GM18526 (cell line): ENCODE results near the gene NXPH4.
A peak's percentile ranks its signal among the peaks of the same experiment; 100 is the strongest.

Source experiments
- POLR2A ChIP-seq: IDR thresholded peaks from 3 replicates; pipeline ENCODE4 v1.6.1; 2011; ENCODE audit not compliant: insufficient read length; ENCODE audit errors: extremely low read depth

NXPH4 gene

GRCh38 chr12:57227315-57228115 is 10.9 kb downstream of the NXPH4 start:
- TF ChIP-seq POLR2A = no peak

- TF ChIP-seq POLR2A = no peak
Measured at GRCh38 chr12:57229046-57229633, 12.5 kb downstream of the NXPH4 start.

- peak; percentile 61 for TF ChIP-seq POLR2A
Measured at GRCh38 chr12:57229634-57230380, 13.2 kb downstream of the NXPH4 start, which contains the start of gene SHMT2. Gene SHMT2, plus strand, starts transcription at chr12:57229711. Its CDS starts 68 bp downstream, at chr12:57229779.

- TF ChIP-seq POLR2A = no peak
Measured at GRCh38 chr12:57230381-57231155, 14.0 kb downstream of the NXPH4 start.

GRCh38 chr12:57231276-57232021 is 14.9 kb downstream of the NXPH4 start:
- no peak for TF ChIP-seq POLR2A

GRCh38 chr12:57232156-57232756 is 15.7 kb downstream of the NXPH4 start:
- no peak for TF ChIP-seq POLR2A

GRCh38 chr12:57233357-57234232 is 17.0 kb downstream of the NXPH4 start:
- TF ChIP-seq POLR2A = no peak

- TF ChIP-seq POLR2A = no peak
Measured at GRCh38 chr12:57234233-57234570, 17.6 kb downstream of the NXPH4 start.

GRCh38 chr12:57234571-57235016 is 18.0 kb downstream of the NXPH4 start:
- no peak for TF ChIP-seq POLR2A

- no peak for TF ChIP-seq POLR2A
Measured at GRCh38 chr12:57235017-57235727, 18.6 kb downstream of the NXPH4 start.

GRCh38 chr12:57235728-57236131 is 19.1 kb downstream of the NXPH4 start:
- no peak for TF ChIP-seq POLR2A

GRCh38 chr12:57236201-57236924 is 19.8 kb downstream of the NXPH4 start:
- no peak for TF ChIP-seq POLR2A
